ENCODE measurements around the gene CARMIL1.

DNA sequence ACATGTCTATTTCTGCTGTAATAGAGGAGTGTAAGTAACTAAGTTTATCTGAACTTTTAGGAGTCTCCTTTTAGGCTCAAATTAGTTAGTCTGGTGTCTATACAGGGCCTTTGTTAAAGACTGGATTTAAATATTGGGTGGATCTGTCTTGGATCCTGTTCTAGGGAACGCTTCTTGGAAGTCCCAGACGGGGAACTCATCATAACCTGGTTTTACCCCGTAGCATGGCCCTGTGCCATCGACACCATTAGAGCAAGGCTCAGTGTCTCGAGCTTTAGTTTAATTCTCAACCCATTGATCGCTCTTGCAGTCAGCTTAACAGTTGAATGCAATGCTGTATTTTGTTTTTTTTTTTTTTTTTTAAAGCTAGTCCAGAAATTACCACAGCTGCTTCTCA, 89.9 kb downstream of the CARMIL1 start:
- TF ChIP-seq CTCF (tag by site-specific recombination; IDR thresholded peaks at IDR 0.05), result no peak
- no peak for TF ChIP-seq ZNF629 (tag by site-specific recombination; IDR thresholded peaks at IDR 0.05)
- TF ChIP-seq ZNF292 (tag by site-specific recombination; IDR thresholded peaks at IDR 0.05; ENCODE audit: borderline replicate concordance, low read depth), result no peak
- no peak for TF ChIP-seq ZSCAN16 (tag by site-specific recombination; IDR thresholded peaks at IDR 0.05)
- no peak for TF ChIP-seq PRDM1 (tag by site-specific recombination; IDR thresholded peaks at IDR 0.05)
- no peak for TF ChIP-seq ZNF239 (tag by site-specific recombination; IDR thresholded peaks at IDR 0.05)
- no peak for TF ChIP-seq YY1 (tag by site-specific recombination; IDR thresholded peaks at IDR 0.05)
- TF ChIP-seq ZNF274 (IDR thresholded peaks at IDR 0.05; ENCODE audit: low read length), result no peak
- TF ChIP-seq ZNF274 (tag by site-specific recombination; IDR thresholded peaks at IDR 0.05; ENCODE audit: borderline replicate concordance), result no peak
- TF ChIP-seq, protein P1, sequence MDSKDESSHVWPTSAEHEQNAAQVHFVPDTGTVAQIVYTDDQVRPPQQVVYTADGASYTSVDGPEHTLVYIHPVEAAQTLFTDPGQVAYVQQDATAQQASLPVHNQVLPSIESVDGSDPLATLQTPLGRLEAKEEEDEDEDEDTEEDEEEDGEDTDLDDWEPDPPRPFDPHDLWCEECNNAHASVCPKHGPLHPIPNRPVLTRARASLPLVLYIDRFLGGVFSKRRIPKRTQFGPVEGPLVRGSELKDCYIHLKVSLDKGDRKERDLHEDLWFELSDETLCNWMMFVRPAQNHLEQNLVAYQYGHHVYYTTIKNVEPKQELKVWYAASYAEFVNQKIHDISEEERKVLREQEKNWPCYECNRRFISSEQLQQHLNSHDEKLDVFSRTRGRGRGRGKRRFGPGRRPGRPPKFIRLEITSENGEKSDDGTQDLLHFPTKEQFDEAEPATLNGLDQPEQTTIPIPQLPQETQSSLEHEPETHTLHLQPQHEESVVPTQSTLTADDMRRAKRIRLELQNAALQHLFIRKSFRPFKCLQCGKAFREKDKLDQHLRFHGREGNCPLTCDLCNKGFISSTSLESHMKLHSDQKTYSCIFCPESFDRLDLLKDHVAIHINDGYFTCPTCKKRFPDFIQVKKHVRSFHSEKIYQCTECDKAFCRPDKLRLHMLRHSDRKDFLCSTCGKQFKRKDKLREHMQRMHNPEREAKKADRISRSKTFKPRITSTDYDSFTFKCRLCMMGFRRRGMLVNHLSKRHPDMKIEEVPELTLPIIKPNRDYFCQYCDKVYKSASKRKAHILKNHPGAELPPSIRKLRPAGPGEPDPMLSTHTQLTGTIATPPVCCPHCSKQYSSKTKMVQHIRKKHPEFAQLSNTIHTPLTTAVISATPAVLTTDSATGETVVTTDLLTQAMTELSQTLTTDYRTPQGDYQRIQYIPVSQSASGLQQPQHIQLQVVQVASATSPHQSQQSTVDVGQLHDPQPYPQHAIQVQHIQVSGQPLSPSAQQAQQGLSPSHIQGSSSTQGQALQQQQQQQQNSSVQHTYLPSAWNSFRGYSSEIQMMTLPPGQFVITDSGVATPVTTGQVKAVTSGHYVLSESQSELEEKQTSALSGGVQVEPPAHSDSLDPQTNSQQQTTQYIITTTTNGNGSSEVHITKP (tag by site-specific recombination; IDR thresholded peaks at IDR 0.05), result no peak
- no peak for TF ChIP-seq TCF7L2 (IDR thresholded peaks at IDR 0.05; ENCODE audit: borderline replicate concordance, low read depth, low read length)
- TF ChIP-seq ZSCAN30 (tag by site-specific recombination; IDR thresholded peaks at IDR 0.05), result no peak
